Measurements from ENCODE around the gene TTC39A.
A peak's percentile ranks its signal among the peaks of the same experiment; 100 is the strongest.

The TTC39A gene

GRCh38 chr1:51342591-51343206 lies 12.3 kb upstream of the TTC39A start:
- no peak for TF ChIP-seq CTCF (IDR thresholded peaks at IDR 0.05; ENCODE audit: control extremely low read depth, extremely low read depth, low read depth, missing control alignments)
- no peak for DNase-seq (ENCODE audit: extremely low spot score)
- POLR2A ChIA-PET: no interaction called here
- CTCF ChIA-PET: interaction anchor here (1.0 to 4.1 kb wide), 5 partner anchors 9 to 48 kb away, joined by 3 to 20 read pairs (median 5); partner anchors contain the start of gene TTC39A

DNA sequence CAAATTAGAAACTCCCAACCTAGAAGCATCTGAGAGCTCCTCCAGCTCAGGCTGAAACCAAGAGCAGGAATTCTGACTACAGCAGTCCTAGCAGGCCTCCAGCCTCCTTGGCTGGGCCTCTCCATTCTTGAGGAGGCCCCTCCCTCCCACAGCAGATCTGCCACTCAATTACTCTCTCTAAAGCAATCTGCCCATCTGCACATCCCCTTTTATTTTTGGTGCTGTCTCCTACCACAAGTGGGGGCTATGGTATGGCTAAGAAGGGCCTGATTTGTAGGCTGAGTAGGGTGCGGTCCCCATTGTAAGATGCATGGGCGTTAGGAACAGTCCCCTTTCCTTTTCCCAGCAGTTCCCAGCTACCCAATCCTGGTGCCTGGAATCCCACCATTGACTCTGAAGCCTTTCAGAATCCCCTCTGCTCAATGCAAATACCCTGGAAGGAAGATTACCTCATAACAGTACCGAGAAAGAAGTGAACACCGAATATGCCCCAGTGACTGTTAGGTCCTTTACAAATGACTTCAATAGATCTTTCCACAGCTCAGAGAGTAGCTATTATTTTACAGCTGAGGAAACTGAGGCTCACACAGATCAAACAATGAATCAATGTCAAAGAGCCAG lies 11.6 kb upstream of the TTC39A start:
- DNase-seq (ENCODE audit: extremely low spot score): peak; percentile 70
- ChIA-PET CTCF (interaction anchor here (1.0 to 4.1 kb wide), 8 partner anchors 8 to 427 kb away, joined by 3 to 20 read pairs (median 4); partner anchors contain the start of gene TTC39A), POLR2A (no interaction called here)
- peak; percentile 38 for TF ChIP-seq CTCF (IDR thresholded peaks at IDR 0.05; ENCODE audit: control extremely low read depth, extremely low read depth, low read depth, missing control alignments)

GRCh38 chr1:51340380-51340779 lies 10.0 kb upstream of the TTC39A start:
- no peak for TF ChIP-seq CTCF (IDR thresholded peaks at IDR 0.05; ENCODE audit: control extremely low read depth, extremely low read depth, low read depth, missing control alignments)

GRCh38 chr1:51336711-51337110 lies 6.3 kb upstream of the TTC39A start:
- DNase-seq (ENCODE audit: extremely low spot score): no peak
- ChIA-PET CTCF (interaction anchor here (1.1 to 1.5 kb wide), 3 partner anchors 7 to 40 kb away, joined by 3 to 4 read pairs (median 3); no protein-coding TSS in a partner anchor), POLR2A (no interaction called here)
- TF ChIP-seq CTCF (IDR thresholded peaks at IDR 0.05; ENCODE audit: control extremely low read depth, extremely low read depth, low read depth, missing control alignments): no peak

More at GRCh38 chr1:51340380-51340779, 10.0 kb upstream of the TTC39A start:
- POLR2A ChIA-PET: no interaction called here
- no peak for DNase-seq (ENCODE audit: extremely low spot score)
- CTCF ChIA-PET: interaction anchor here (0.8 to 2.8 kb wide), 6 partner anchors 10 to 428 kb away, joined by 3 to 20 read pairs (median 4); partner anchors contain the start of gene TTC39A

DNA sequence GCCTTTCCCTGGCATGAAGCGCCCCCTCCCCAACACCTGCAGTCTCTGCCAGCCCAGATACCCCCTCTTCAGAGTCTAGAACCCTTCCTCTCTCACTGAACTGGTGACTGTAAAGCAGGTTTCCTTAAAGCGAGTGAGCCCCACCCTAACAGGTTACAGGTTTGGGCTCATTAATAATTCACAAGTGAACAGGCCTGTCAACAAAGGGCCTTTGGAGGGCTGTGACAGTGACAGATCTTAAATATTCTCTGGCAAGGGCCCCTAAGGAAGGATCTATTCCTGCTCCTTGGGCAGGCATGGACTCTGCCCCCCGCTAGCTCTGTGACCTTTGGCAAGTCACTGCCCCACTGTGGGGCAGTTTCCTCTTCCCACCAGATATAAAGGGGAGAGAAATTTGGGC lies 5.6 kb upstream of the TTC39A start:
- no peak for DNase-seq (ENCODE audit: extremely low spot score)
- no peak for TF ChIP-seq CTCF (IDR thresholded peaks at IDR 0.05; ENCODE audit: control extremely low read depth, extremely low read depth, low read depth, missing control alignments)
- CTCF ChIA-PET: interaction anchor here (1.5 kb wide), 1 partner anchor 8 kb away, joined by 3 read pairs; no protein-coding TSS in a partner anchor
- POLR2A ChIA-PET: interaction anchor here (0.5 kb wide), 1 partner anchor 92 kb away, joined by 4 read pairs; no protein-coding TSS in a partner anchor

GRCh38 chr1:51331206-51332100 lies 1.1 kb upstream of the TTC39A start:
- CTCF ChIA-PET: interaction anchor here (0.7 to 3.7 kb wide), 6 partner anchors 8 to 34 kb away, joined by 3 to 20 read pairs (median 4); no protein-coding TSS in a partner anchor
- DNase-seq (ENCODE audit: extremely low spot score): peak; percentile 71
- POLR2A ChIA-PET: no interaction called here
- TF ChIP-seq CTCF (IDR thresholded peaks at IDR 0.05; ENCODE audit: control extremely low read depth, extremely low read depth, low read depth, missing control alignments): no peak

All from GM10248 (cell line).